ENCODE data around the gene CIDEB. TPM values are rescaled to one million over a fixed set of nuclear protein-coding genes. Genes with fewer than 3 reads are reported as not detected.

Gene CIDEB
- total RNA-seq, 4 donors from 2014 or later = 6.7 to 168 (median 23.6) TPM

- no peaks in the 10 kb centered on the region for H3K27me3 ChIP-seq
- no peaks in the 10 kb centered on the region for H3K9me3 ChIP-seq
- in situ Hi-C loops (cut with MboI; ENCODE audit: low pct_ligation_motif_present in 1 of 4, low pct_unique_long_range_greater_than_20kb in 1 of 4, low sequenced_read_pairs in 3 of 4) = loop anchor here in 1 of 4 donors (5.0 kb wide), 1 partner anchor 57 kb away; the partner anchor contains the start of gene TINF2
- intact Hi-C loops (cut with DNase I; ENCODE audit: low total_unique reads) = loop anchor here (5.0 kb wide), 1 partner anchor 162 kb away; the partner anchor contains the start of gene PSME1
- peaks cover 18 to 43% (median 24%) of the 10 kb centered on the region in 4 donors for H3K4me1 ChIP-seq
- 35 to 67% methylated on average over 5 to 7 of the region's 7 CpGs for WGBS, 2 donors (ENCODE audit: low coverage in 1 of 2)
- H3K4me3 ChIP-seq = peak overlapping the region; percentile 72 to 91 (median 79)
- DNase-seq = no peak
- TF ChIP-seq POLR2A (IDR thresholded peaks at IDR 0.05) (no peak), EP300 (IDR thresholded peaks at IDR 0.05; ENCODE audit: low read depth) (no peak), POLR2AphosphoS5 (IDR thresholded peaks at IDR 0.05) (no peak), CTCF (IDR thresholded peaks at IDR 0.05) (no peak)
- H3K27ac ChIP-seq = peak overlapping the region; percentile 89 to 94 (median 92)
- H3K36me3 ChIP-seq = peaks cover 0 to 34% (median 15%) of the 10 kb centered on the region in 4 donors
Measured at GRCh38 chr14:24298892-24299254, 8.9 kb downstream of the CIDEB start.

DNA sequence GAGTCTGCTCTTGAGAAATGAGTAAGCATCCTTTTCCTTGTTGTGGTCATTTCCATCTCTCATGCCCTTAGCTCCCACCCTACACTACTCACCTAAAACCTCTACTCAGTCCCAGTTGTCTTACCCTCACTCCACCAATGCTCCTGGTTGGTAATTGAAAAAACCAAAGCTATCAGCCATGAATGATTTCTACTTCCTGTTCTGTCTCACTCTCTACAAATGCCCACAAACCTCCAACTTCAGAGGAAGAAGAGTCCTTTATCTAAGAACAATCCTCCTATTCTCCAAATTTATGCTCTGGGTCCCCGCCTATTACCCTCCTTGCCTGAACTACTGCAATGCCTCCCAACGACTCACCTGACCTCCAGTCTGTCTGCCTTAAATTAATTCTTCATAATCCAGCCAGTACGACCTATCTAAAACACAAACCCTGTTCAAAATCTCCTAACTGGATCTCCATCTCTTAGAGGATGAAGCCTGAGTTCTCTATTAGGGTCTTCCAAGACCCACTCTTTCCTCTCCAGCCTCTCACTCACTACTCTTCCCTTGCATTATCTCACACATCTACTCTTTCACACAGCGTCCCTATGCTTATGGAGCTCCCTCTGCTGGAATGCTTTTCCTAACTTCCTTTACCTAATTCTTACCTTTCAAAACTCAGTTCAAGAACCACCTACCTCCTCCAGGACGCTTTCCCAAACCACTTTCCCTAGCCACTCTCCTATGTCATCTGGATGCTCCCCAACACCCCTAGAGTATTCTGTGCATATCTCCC lies 10.4 kb downstream of the CIDEB start:
- peak; percentile 10 to 57 (median 41) for TF ChIP-seq CTCF (IDR thresholded peaks at IDR 0.05)
- no peak for TF ChIP-seq POLR2AphosphoS5 (IDR thresholded peaks at IDR 0.05)
- Histone ChIP-seq H3K9me3 (no peaks in the 10 kb centered on the region), H3K27me3 (no peaks in the 10 kb centered on the region), H3K36me3 (peaks cover 0 to 27% (median 10%) of the 10 kb centered on the region in 4 donors), H3K4me3 (no peak overlapping the region), H3K27ac (peak overlapping the region in 2 of 4 donors; percentile 15 to 21), H3K4me1 (peaks cover 18 to 43% (median 24%) of the 10 kb centered on the region in 4 donors)
- DNase-seq = no peak
- WGBS, 2 donors (ENCODE audit: low coverage in 1 of 2) = 38 to 40% methylated on average over 5 of the region's 5 CpGs
- in situ Hi-C loops (cut with MboI; ENCODE audit: low pct_ligation_motif_present in 1 of 4, low pct_unique_long_range_greater_than_20kb in 1 of 4, low sequenced_read_pairs in 3 of 4) = loop anchor here in 1 of 4 donors (5.0 kb wide), 1 partner anchor 55 kb away; the partner anchor contains the start of gene TINF2
- intact Hi-C loops (cut with DNase I; ENCODE audit: low total_unique reads) = loop anchor here (5.0 kb wide), 1 partner anchor 160 kb away; the partner anchor contains the start of gene PSME1

- no peaks in the 10 kb centered on the region for H3K9me3 ChIP-seq
- intact Hi-C loops (cut with DNase I; ENCODE audit: low total_unique reads) = loop anchor here (5.0 kb wide), 1 partner anchor 159 kb away; the partner anchor contains the start of gene PSME1
- WGBS, 2 donors (ENCODE audit: low coverage in 1 of 2) = 64 to 73% methylated on average over 8 to 12 of the region's 12 CpGs
- no peak overlapping the region for H3K4me3 ChIP-seq
- H3K27me3 ChIP-seq = no peaks in the 10 kb centered on the region
- no peak for TF ChIP-seq EP300 (IDR thresholded peaks at IDR 0.05; ENCODE audit: low read depth)
- no peak for TF ChIP-seq POLR2A (IDR thresholded peaks at IDR 0.05)
- TF ChIP-seq CTCF (IDR thresholded peaks at IDR 0.05) = peak; percentile 49 to 70 (median 68)
- no peak for TF ChIP-seq POLR2AphosphoS5 (IDR thresholded peaks at IDR 0.05)
- peak overlapping the region in 1 of 4 donors; percentile 28 for H3K27ac ChIP-seq
- peaks cover 18 to 43% (median 24%) of the 10 kb centered on the region in 4 donors for H3K4me1 ChIP-seq
- peak; percentile 54 for DNase-seq
- H3K36me3 ChIP-seq = peaks cover 0 to 23% (median 9%) of the 10 kb centered on the region in 4 donors
- in situ Hi-C loops (cut with MboI; ENCODE audit: low pct_ligation_motif_present in 1 of 4, low pct_unique_long_range_greater_than_20kb in 1 of 4, low sequenced_read_pairs in 3 of 4) = loop anchor here in 1 of 4 donors (5.0 kb wide), 1 partner anchor 54 kb away; the partner anchor contains the start of gene TINF2
Measured at GRCh38 chr14:24296341-24297157, 11.2 kb downstream of the CIDEB start.

- Histone ChIP-seq H3K27me3 (no peaks in the 10 kb centered on the region), H3K4me3 (no peak overlapping the region), H3K27ac (no peak overlapping the region), H3K9me3 (no peaks in the 10 kb centered on the region), H3K36me3 (peaks cover 0 to 37% (median 17%) of the 10 kb centered on the region in 4 donors), H3K4me1 (peaks cover 1 to 21% (median 6%) of the 10 kb centered on the region in 4 donors)
- WGBS, 2 donors (ENCODE audit: low coverage in 1 of 2) = 93 to 96% methylated on average over 2 of the region's 2 CpGs
- no peak for DNase-seq
- in situ Hi-C loops (cut with MboI; ENCODE audit: low pct_ligation_motif_present in 1 of 4, low pct_unique_long_range_greater_than_20kb in 1 of 4, low sequenced_read_pairs in 3 of 4) = loop anchor here in 1 of 4 donors (5.0 kb wide), 1 partner anchor 46 kb away; no protein-coding TSS in a partner anchor
- intact Hi-C loops (cut with DNase I; ENCODE audit: low total_unique reads) = no loop called here
- no peak for TF ChIP-seq POLR2A (IDR thresholded peaks at IDR 0.05)
- TF ChIP-seq POLR2AphosphoS5 (IDR thresholded peaks at IDR 0.05) = no peak
- TF ChIP-seq CTCF (IDR thresholded peaks at IDR 0.05) = no peak
- no peak for TF ChIP-seq EP300 (IDR thresholded peaks at IDR 0.05; ENCODE audit: low read depth)
Measured at GRCh38 chr14:24293525-24293924, 14.3 kb downstream of the CIDEB start.
